NCI-H128 (cell line): Measurements from ENCODE around the gene GALNT6.
A peak's percentile ranks its signal among the peaks of the same experiment; 100 is the strongest.

Source experiments
- DNase-seq: peaks from one replicate; lab custom pipeline; 2025; ENCODE audit not compliant: unreplicated experiment; lab: John Stamatoyannopoulos, UW

Gene GALNT6

DNA sequence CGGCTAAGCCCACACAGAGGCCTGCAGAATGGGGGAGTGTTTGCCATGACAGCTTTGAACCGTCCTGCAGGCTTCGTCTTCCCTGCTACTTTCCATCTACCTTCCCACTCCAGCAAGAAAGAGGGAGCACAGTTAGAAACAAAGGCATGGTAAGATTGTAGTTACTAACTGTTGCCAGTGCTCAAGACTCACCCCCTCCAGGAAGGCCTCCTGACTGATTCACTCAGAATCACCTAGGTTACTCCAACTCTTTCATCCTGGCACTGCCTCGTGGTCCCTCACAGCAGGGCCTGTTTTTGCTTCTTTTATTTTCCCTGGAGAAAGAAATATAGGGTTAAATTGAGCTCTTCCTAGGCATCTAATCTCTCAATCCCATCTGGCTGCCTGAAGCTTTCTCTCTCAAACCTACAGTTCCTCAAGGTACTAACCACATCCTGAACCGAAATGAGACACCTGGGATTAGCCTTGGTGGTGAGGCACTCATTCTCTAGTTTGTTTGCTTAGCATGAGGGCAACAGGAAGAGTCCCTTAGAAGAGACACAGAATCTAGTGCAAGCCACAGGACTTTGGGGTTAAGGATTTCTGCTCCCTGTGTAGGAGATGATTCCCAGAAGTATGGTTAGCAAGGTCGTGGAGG lies 7.8 kb downstream of the GALNT6 start:
- DNase-seq: no peak

- no peak for DNase-seq
Measured at GRCh38 chr12:51382173-51382572, 9.0 kb downstream of the GALNT6 start.

GRCh38 chr12:51381226-51382079 lies 9.8 kb downstream of the GALNT6 start:
- peak; percentile 26 for DNase-seq

GRCh38 chr12:51379571-51379970 lies 11.6 kb downstream of the GALNT6 start:
- DNase-seq: no peak

DNA sequence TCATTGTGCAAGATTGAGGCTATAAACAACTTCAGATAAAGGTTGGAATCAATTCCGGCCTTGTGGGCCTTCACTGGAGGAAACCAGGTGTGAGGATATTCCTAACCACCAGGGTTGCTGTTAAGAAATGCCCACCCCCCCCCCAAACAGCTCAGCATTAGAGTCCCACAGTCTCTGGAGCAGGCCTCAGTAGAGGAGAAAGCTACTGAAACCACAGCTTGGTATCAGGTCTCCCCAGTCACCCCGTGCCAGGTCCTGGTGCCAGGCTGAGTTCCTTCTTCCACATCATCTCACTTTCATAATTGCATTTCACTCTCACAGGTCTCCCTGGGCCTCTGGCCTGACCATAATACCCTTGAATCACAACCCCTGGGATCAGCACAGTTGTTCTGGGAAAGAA lies 12.5 kb downstream of the GALNT6 start:
- DNase-seq: no peak

- peak; percentile 77 for DNase-seq
Measured at GRCh38 chr12:51377099-51377984, 13.9 kb downstream of the GALNT6 start.

DNA sequence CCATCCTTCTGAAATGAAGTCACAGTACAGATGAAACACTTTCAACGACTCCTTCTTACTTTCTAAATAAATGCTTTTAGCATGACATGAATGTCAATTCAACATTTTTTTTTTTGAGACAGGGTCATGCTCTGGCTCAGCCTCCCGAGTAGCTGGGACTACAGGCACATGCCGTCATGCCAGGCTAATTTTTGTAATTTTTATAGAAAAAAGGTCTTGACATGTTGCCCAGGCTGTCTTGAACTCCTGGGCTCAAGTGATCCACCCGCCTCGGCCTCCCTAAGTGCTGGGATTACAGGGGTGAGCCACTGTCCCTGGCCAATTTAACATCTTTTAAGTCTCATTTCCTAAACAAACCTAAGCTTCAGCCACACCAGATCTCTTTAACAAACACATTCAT lies 16.4 kb downstream of the GALNT6 start:
- DNase-seq: no peak

- no peak for DNase-seq
Measured at GRCh38 chr12:51374361-51374760, 16.8 kb downstream of the GALNT6 start.

DNA sequence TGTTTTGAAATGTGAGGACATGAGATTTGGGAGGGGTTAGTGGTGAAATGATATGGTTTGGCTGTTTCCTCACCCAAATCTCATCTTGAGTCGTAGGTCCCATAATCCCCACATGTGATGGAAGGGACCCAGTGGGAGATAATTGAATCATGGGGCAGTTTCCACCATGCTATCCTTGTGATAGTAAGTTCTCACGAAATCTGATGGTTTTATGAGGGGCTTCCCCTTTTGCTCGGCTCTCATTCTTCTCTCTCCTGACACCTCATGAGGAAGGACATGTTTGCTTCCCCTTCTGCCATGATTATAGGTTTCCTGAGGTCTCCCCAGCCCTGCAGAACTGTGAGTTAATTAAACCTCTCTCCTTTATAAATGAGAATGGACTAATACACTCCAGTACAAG lies 18.0 kb downstream of the GALNT6 start:
- DNase-seq: no peak

GRCh38 chr12:51372021-51372420 lies 19.2 kb downstream of the GALNT6 start:
- DNase-seq: no peak

- peak; percentile 56 for DNase-seq
Measured at GRCh38 chr12:51371295-51371953, 19.8 kb downstream of the GALNT6 start.

GRCh38 chr12:51370667-51371066 lies 20.5 kb downstream of the GALNT6 start:
- DNase-seq: no peak

- no peak for DNase-seq
Measured at GRCh38 chr12:51369581-51369980, 21.6 kb downstream of the GALNT6 start.

DNA sequence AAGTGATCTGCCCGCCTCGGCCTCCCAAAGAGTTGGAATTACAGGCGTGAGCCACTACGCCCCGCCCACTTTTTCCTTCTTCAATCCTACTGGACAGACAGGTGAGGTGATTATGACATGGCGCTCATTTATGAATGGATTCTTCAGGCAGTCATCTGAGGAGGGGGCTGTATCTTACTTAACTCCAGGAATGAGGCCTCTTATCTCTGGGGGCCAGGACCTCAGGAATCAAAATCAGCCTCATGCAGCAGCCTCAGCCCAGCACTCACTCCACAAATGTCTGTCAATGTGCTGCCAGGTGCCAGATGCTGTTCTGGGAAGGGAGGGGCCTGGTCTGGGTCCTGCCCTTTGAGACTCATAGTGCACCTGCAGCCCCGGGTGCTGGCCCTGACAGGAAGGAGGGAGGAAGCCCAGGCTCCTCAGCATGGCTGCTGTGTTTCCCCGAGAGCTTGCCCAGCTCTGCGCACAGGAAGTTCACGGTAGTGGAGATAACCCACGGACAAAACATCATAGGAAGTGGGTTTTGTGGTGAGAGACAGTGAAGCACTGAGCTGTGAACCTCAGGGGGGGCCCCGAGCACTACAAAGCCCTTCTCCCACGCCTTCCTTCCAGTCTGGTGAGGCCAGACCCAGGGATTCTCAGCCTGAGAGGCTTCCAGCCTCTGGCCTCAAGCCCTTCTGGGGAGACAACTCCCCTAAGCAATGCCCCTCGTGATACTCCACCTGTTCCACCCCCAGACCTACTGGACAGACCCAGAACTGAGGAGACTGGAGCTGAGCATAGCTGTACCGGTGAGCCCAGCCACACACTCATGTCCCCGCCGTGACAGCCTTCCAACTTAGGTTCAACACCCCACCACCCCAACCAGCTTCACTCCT lies 22.3 kb downstream of the GALNT6 start:
- no peak for DNase-seq

- no peak for DNase-seq
Measured at GRCh38 chr12:51365276-51365675, 25.9 kb downstream of the GALNT6 start.

DNA sequence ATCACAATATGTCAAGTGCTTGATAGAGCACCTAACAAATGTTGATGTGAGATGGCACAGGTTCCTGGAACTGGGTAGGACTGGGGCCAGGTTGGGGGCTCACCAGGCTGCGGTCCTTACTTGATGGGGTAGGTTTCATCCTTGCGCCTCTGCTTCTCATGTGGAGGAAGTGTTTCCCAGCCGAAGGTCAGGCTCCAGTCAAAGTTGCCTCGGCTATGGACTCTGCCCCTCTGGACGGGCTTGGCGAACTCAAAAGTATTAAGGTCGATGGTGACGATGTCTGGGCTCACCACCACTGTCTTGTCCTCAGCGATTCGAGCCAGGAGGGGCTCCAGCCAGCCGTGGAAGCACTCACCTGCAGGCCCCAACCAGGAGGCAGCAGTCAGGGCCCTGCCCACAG lies 27.2 kb downstream of the GALNT6 start:
- DNase-seq: no peak

DNA sequence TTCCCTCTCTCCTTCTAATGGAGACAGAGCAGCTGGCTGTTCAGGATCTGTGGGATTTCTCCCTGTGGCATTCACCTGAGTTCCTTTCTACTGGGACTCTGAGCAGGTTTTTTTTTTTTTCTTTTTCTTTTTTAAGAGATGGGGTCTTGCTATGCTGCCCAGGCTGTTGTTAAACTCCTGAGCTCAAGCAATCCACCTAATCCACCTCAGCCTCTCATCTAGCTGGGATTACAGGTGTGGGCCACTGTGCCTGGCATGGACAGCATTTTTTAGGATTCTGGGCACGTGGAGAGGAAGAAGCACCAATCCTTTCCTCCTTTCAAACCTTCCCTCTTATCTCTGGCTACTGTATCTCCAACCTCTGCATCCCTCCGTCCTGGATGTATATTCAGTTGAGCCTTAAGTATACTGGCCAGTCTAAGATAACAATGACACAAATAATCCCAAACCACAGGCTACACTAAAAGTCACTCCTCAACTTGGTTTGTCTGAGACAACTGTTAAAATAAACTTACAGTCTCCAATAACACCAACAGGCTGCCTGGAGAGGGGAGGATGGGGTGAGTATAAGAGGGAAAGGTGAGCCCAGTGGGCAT lies 28.4 kb downstream of the GALNT6 start:
- no peak for DNase-seq

DNA sequence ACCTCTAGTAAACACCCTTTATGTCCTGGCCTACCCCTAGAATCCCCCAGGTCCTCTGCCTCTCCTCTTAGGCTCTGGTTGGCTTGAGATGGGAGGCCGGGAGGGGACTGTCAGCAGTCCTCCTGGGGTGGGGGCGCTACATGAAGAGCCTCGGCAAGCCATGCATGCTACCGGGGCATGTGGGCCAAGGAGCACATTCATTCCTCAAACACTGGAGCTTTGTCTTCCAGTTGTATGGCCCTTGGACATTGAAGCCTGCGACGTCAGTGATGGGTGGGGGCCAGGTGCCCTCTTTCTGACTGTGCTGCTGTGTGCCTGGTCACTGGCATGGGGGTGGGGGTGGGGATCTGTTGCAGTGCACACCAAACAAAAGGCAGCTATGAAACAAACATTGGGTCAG lies 28.9 kb downstream of the GALNT6 start:
- DNase-seq: no peak

DNA sequence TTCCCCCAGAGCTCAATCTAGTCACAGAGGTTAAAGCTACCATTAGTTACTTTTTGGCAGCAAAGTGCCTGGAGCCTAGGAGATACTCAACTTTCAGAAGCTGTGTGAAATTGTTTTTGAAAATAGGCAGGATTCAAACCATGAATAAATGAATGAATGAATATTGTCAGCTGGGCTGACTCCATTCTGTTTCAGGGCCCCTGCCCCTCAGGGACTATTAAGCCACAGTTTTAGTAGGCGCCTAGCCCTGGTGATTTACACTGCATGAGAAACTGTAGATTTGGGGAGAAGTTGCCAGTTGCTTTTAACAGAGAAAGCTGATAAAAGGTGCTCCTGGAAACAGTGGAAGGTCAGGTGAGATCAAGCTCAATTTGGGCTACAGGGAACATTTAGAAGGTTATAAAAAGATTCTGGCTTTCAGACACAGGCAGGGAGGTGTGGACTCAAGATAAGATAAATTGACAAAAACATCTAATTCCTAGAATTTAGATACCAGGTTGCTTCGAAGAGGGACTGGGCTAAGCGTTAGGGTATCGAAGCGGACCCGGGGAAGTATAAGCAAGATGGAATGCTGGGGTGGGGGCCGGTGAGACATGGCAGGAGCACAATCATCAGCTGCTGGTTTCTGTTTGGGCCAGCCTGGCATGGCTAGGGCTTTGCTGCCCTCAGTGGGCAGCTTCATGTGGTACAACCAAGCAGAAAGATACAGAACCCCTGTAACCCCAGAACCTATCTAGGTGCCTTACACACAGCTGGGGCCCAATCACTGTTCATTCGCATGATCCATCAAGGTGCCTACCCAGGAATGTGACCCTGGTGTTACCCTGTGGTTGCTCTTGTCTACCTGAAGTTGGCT lies 29.8 kb downstream of the GALNT6 start:
- no peak for DNase-seq
